ENCODE data around the gene MLIP. TPM values are rescaled to one million over a fixed set of nuclear protein-coding genes. Genes with fewer than 3 reads are reported as not detected.

The MLIP gene
- total RNA-seq, 1 experiment from 2014 or later, result not detected

GRCh38 chr6:54264581-54265272 is 153.5 kb downstream of the MLIP start:
- H3K4me1 ChIP-seq (ENCODE audit: control insufficient read depth, insufficient read depth, low read length), result no peaks in the 10 kb centered on the region
- ATAC-seq, result no peak
- H3K27ac ChIP-seq (ENCODE audit: low read length), result no peak overlapping the region
- POLR2A ChIA-PET, result no interaction called here
- intact Hi-C loops (cut with micrococcal nuclease; ENCODE audit: unreplicated experiment) (no loop called here), in situ Hi-C loops (cut with HindIII; ENCODE audit: low pct_unique_long_range_greater_than_20kb, low sequenced_read_pairs) (no loop called here)
- H3K9me3 ChIP-seq (ENCODE audit: control insufficient read depth, insufficient read depth, low read depth, low read length), result no peaks in the 10 kb centered on the region
- no peaks in the 10 kb centered on the region for H3K27me3 ChIP-seq (ENCODE audit: control insufficient read depth, insufficient read depth, low read length)
- H3K4me3 ChIP-seq (ENCODE audit: low read depth in 2 of 2, low read length in 2 of 2), result no peak overlapping the region
- BruUV-seq (replicated peaks), result no TSS peak
- TF ChIP-seq, protein P1, sequence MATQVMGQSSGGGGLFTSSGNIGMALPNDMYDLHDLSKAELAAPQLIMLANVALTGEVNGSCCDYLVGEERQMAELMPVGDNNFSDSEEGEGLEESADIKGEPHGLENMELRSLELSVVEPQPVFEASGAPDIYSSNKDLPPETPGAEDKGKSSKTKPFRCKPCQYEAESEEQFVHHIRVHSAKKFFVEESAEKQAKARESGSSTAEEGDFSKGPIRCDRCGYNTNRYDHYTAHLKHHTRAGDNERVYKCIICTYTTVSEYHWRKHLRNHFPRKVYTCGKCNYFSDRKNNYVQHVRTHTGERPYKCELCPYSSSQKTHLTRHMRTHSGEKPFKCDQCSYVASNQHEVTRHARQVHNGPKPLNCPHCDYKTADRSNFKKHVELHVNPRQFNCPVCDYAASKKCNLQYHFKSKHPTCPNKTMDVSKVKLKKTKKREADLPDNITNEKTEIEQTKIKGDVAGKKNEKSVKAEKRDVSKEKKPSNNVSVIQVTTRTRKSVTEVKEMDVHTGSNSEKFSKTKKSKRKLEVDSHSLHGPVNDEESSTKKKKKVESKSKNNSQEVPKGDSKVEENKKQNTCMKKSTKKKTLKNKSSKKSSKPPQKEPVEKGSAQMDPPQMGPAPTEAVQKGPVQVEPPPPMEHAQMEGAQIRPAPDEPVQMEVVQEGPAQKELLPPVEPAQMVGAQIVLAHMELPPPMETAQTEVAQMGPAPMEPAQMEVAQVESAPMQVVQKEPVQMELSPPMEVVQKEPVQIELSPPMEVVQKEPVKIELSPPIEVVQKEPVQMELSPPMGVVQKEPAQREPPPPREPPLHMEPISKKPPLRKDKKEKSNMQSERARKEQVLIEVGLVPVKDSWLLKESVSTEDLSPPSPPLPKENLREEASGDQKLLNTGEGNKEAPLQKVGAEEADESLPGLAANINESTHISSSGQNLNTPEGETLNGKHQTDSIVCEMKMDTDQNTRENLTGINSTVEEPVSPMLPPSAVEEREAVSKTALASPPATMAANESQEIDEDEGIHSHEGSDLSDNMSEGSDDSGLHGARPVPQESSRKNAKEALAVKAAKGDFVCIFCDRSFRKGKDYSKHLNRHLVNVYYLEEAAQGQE (IDR thresholded peaks at IDR 0.05; ENCODE audit: insufficient read depth in 1 of 2, low read depth in 2 of 2, low read length in 1 of 2), result no peak
- TF ChIP-seq TCF7L2 (IDR thresholded peaks at IDR 0.05; ENCODE audit: low read depth, low read length) (no peak), CTCF (IDR thresholded peaks at IDR 0.05) (no peak), SIN3A (IDR thresholded peaks at IDR 0.05; ENCODE audit: borderline replicate concordance, insufficient read depth, low read depth, low read length) (no peak), POLR2AphosphoS5 (IDR thresholded peaks at IDR 0.05; ENCODE audit: low read depth, low read length) (no peak)
- no peak for DNase-seq (ENCODE audit: low read depth, low spot score)
- no peaks in the 10 kb centered on the region for H3K36me3 ChIP-seq (ENCODE audit: control insufficient read depth, insufficient read depth, low read length)
- CTCF ChIA-PET, result no interaction called here

- Histone ChIP-seq H3K9me3 (ENCODE audit: control insufficient read depth, insufficient read depth, low read depth, low read length) (no peaks in the 10 kb centered on the region), H3K4me3 (ENCODE audit: low read depth in 2 of 2, low read length in 2 of 2) (no peak overlapping the region), H3K27ac (ENCODE audit: low read length) (no peak overlapping the region), H3K27me3 (ENCODE audit: control insufficient read depth, insufficient read depth, low read length) (no peaks in the 10 kb centered on the region; the same call in 1 of the 2 replicates), H3K4me1 (ENCODE audit: control insufficient read depth, insufficient read depth, low read length) (no peaks in the 10 kb centered on the region), H3K36me3 (ENCODE audit: control insufficient read depth, insufficient read depth, low read length) (no peaks in the 10 kb centered on the region)
- no peak for TF ChIP-seq SIN3A (IDR thresholded peaks at IDR 0.05; ENCODE audit: borderline replicate concordance, insufficient read depth, low read depth, low read length)
- TF ChIP-seq CTCF (IDR thresholded peaks at IDR 0.05), result peak; percentile 17; the same call in 1 of the 2 replicates
- TF ChIP-seq TCF7L2 (IDR thresholded peaks at IDR 0.05; ENCODE audit: low read depth, low read length), result no peak
- DNase-seq (ENCODE audit: low read depth, low spot score) (no peak), ATAC-seq (no peak)
- ChIA-PET CTCF (interaction anchor here (1.2 kb wide), 1 partner anchor 21 kb away, joined by 3 read pairs; no protein-coding TSS in a partner anchor), POLR2A (no interaction called here)
- no TSS peak for BruUV-seq (replicated peaks)
- in situ Hi-C loops (cut with HindIII; ENCODE audit: low pct_unique_long_range_greater_than_20kb, low sequenced_read_pairs), result no loop called here
- intact Hi-C loops (cut with micrococcal nuclease; ENCODE audit: unreplicated experiment), result loop anchor here (2.0 kb wide), 1 partner anchor 278 kb away; no protein-coding TSS in a partner anchor
These were observed 155.2 kb downstream of the MLIP start for GRCh38 chr6:54266400-54266923.
